ENCODE data around the gene EDC4.
A peak's percentile ranks its signal among the peaks of the same experiment; 100 is the strongest.

- TF ChIP-seq CTCF (IDR thresholded peaks at IDR 0.05 in 8 of 11, conservative IDR thresholded peaks at IDR 0.05 in 3 of 11) (peak in 10 of 11 experiments; percentile 82 to 93 (median 90)), POLR2A (IDR thresholded peaks at IDR 0.05) (no peak), POLR2AphosphoS5 (IDR thresholded peaks at IDR 0.05) (peak in 1 of 3 donors; percentile 53)
Observed at GRCh38 chr16:67883872-67884261, 11.0 kb downstream of the EDC4 start.

All from spleen (tissue), 7 donors.